K562 (cell line): ENCODE results near the gene PATL2. TPM values are rescaled to one million over a fixed set of nuclear protein-coding genes. Genes with fewer than 3 reads are reported as not detected.

Experiments used
- CHD7 ChIP-seq: fragments of 200-600 bp; sonication (generic); IDR thresholded peaks from one replicate; pipeline ENCODE4 v1.6.1; 2012; ENCODE audit warnings: mild to moderate bottlenecking, low read depth, low read length, inconsistent platforms
- CREB1 ChIP-seq, 2 experiments: sonication (generic) in 1 of 2; formaldehyde crosslinking in 1 of 2; IDR thresholded peaks; 2 replicates each; pipeline versions ENCODE4 v1.6.1 to v1.8.0; 2012 to 2022; ENCODE audit warnings: inconsistent platforms in 1 of 2, mild to moderate bottlenecking in 1 of 2, missing genetic modification reagents in 1 of 2, moderate library complexity in 1 of 2
- TRIM28 ChIP-seq: fragments of 450-650 bp; IDR thresholded peaks from 2 replicates; pipeline ENCODE4 v1.6.1; 2017
- ZFP30 ChIP-seq: fragments of 250-450 bp; sonication (Bioruptor Pico); IDR thresholded peaks from 2 replicates; pipeline ENCODE4 v1.8.0; 2022; ENCODE audit warnings: moderate library complexity, mild to moderate bottlenecking, inconsistent platforms, borderline replicate concordance
- ZNF57 ChIP-seq: fragments of 450-650 bp; formaldehyde crosslinking; IDR thresholded peaks from 2 replicates; pipeline ENCODE4 v1.4.0; 2020; ENCODE audit warnings: mild to moderate bottlenecking, moderate library complexity
- polyA plus RNA-seq, 8 experiments: library from polyadenylated mRNA; depleted of rRNA in 4 of 8; stranded (reverse) in 5 of 8; unstranded in 3 of 8; fragments of >200 nt; fragmentation: Nextera tagmentation in 2 of 8; fragmentation: Illumina TruSeq in 1 of 8; extraction: Ambion mirVana in 2 of 8; extraction: Trizol in 1 of 8; gene quantifications; 2 replicates each; pipeline versions ENCODE4 v1.2.1 to v1.2.3, GENCODE V29; 2011 to 2014; ENCODE audit warnings: inconsistent platforms in 1 of 8, missing spikeins in 1 of 8
- total RNA-seq, 7 experiments: library from RNA; depleted of rRNA in 6 of 7; stranded (reverse); fragments of >200 nt in 6 of 7; fragmentation: Illumina TruSeq in 2 of 7; extraction: Trizol in 2 of 7; gene quantifications; 2 replicates each; pipeline versions ENCODE4 v1.2.1 to v1.2.3, GENCODE V29; 2011 to 2021; ENCODE audit warnings: low replicate concordance in 1 of 7
- TF ChIP-seq, protein P1 (sequence below): fragments of 450-650 bp; IDR thresholded peaks from 2 replicates; pipeline ENCODE4 v1.6.1; 2016; ENCODE audit warnings: low read depth

Gene PATL2
- total and polyA plus RNA-seq, 9 of the 15 experiments (the other 6 are each of a cell fraction or from before 2014, with no cell fraction given) = 0.42 to 1.1 (median 0.86) TPM

- TF ChIP-seq CHD7 = no peak
- TF ChIP-seq ZFP30 (CRISPR knock-in tag) = no peak
- TF ChIP-seq, protein P1, sequence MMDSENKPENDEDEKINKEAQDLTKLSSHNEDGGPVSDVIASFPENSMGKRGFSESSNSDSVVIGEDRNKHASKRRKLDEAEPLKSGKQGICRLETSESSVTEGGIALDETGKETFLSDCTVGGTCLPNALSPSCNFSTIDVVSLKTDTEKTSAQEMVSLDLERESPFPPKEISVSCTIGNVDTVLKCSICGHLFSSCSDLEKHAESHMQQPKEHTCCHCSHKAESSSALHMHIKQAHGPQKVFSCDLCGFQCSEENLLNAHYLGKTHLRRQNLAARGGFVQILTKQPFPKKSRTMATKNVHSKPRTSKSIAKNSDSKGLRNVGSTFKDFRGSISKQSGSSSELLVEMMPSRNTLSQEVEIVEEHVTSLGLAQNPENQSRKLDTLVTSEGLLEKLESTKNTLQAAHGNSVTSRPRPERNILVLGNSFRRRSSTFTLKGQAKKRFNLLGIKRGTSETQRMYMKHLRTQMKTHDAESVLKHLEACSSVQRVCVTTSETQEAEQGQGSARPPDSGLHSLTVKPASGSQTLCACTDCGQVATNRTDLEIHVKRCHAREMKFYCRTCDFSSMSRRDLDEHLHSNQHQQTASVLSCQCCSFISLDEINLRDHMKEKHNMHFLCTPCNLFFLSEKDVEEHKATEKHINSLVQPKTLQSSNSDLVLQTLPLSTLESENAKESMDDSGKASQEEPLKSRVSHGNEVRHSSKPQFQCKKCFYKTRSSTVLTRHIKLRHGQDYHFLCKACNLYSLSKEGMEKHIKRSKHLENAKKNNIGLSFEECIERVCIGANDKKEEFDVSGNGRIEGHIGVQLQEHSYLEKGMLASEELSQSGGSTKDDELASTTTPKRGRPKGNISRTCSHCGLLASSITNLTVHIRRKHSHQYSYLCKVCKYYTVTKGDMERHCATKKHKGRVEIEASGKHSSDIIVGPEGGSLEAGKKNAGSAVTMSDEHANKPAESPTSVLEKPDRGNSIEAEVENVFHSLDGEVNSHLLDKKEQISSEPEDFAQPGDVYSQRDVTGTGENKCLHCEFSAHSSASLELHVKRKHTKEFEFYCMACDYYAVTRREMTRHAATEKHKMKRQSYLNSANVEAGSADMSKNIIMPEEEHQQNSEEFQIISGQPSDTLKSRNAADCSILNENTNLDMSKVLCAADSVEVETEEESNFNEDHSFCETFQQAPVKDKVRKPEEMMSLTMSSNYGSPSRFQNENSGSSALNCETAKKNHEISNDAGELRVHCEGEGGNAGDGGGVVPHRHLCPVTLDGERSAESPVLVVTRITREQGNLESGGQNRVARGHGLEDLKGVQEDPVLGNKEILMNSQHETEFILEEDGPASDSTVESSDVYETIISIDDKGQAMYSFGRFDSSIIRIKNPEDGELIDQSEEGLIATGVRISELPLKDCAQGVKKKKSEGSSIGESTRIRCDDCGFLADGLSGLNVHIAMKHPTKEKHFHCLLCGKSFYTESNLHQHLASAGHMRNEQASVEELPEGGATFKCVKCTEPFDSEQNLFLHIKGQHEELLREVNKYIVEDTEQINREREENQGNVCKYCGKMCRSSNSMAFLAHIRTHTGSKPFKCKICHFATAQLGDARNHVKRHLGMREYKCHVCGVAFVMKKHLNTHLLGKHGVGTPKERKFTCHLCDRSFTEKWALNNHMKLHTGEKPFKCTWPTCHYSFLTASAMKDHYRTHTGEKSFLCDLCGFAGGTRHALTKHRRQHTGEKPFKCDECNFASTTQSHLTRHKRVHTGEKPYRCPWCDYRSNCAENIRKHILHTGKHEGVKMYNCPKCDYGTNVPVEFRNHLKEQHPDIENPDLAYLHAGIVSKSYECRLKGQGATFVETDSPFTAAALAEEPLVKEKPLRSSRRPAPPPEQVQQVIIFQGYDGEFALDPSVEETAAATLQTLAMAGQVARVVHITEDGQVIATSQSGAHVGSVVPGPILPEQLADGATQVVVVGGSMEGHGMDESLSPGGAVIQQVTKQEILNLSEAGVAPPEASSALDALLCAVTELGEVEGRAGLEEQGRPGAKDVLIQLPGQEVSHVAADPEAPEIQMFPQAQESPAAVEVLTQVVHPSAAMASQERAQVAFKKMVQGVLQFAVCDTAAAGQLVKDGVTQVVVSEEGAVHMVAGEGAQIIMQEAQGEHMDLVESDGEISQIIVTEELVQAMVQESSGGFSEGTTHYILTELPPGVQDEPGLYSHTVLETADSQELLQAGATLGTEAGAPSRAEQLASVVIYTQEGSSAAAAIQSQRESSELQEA = no peak
- TF ChIP-seq TRIM28 = no peak
- TF ChIP-seq ZNF57 (CRISPR knock-in tag) = no peak
- TF ChIP-seq CREB1 (IDR thresholded peaks at IDR 0.05) = peak; percentile 64
- peak; percentile 76 for TF ChIP-seq CREB1 (CRISPR knock-in tag; IDR thresholded peaks at IDR 0.05)
Measured at GRCh38 chr15:44663410-44664308, 47.5 kb downstream of the PATL2 start, which contains the start of gene SPG11 (continued).
